ENCODE measurements around the gene ARMC12. TPM values are rescaled to one million over a fixed set of nuclear protein-coding genes. Genes with fewer than 3 reads are reported as not detected.

The ARMC12 gene
- total and polyA plus RNA-seq, 2 donors (not counting 3 experiments of a cell fraction or from before 2014, with no cell fraction given) = 0.91 to 1.9 TPM

DNA sequence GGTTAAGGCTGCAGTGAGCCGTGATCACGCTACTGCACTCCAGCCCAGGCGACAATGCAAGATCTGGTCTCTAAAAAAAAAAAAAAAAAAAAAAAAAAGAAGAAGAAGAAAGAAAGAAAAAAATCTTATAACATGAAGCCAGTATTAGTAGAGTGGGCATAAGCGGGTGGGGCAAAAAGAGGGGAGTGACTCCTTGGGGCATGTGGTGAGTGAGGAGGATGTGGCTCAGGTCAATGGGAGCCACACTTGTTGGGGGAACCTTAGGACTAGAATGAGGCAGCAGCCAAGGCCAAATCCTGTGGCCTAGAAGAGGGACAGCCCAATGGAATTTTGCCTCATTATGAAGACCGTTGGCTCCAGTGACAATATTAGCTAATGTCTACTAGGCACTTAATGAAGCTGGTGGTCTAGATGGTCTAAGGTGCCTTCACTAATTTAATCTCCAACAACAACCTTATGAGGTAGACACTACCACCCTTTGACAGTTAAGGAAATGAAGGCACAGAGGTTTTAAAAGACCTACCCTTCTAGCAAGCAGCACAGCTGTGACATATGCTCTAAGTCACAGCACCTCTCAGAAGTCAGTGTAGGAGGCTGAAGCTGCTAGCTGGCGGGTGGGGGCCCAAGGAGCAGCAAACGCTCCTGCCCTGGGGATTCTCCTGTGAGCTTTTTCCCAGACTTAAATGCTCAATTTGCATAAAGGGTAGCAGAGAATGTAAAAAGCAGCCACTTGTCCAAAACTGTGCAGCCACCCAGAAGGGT, 23.6 kb upstream of the ARMC12 start:
- Histone ChIP-seq H3K9me1 (replicated peaks; ENCODE audit: control insufficient read depth, extremely low read depth, insufficient read depth, low read length) (no peaks in the 10 kb centered on the region), H3K27ac (ENCODE audit: insufficient read depth, low read depth, low read length) (no peak overlapping the region), H3K36me3 (ENCODE audit: control insufficient read depth in 2 of 2, extremely low read depth in 1 of 2, insufficient read depth in 2 of 2, low read length in 2 of 2) (no peaks in the 10 kb centered on the region), H3K4me1 (ENCODE audit: control insufficient read depth, extremely low read depth, insufficient read depth, low read length) (peaks cover 4% of the 10 kb centered on the region), H3K9ac (replicated peaks; ENCODE audit: extremely low read depth, insufficient read depth, low read length) (no peak overlapping the region), H3K27me3 (ENCODE audit: control insufficient read depth in 2 of 2, insufficient read depth in 2 of 2, low read length in 2 of 2) (no peaks in the 10 kb centered on the region), H3K9me3 (replicated peaks; ENCODE audit: control insufficient read depth, insufficient read depth, low read length) (no peaks in the 10 kb centered on the region), H2AFZ (ENCODE audit: low read depth, low read length) (no peak overlapping the region), H3K79me2 (ENCODE audit: control insufficient read depth, insufficient read depth, low read length) (no peaks in the 10 kb centered on the region), H3K4me2 (ENCODE audit: insufficient read depth, low read length) (no peak overlapping the region), H4K20me1 (replicated peaks; ENCODE audit: control insufficient read depth, extremely low read depth, insufficient read depth, low read length) (no peaks in the 10 kb centered on the region), H3K4me3 (replicated peaks in 1 of 3; ENCODE audit: insufficient read depth in 1 of 3, low read depth in 1 of 3, low read length in 3 of 3) (no peak overlapping the region)
- POLR2A ChIA-PET = no interaction called here
- intact Hi-C loops (cut with micrococcal nuclease) (no loop called here), dilution Hi-C loops (cut with MboI; ENCODE audit: extremely low pct_ligation_motif_present, low sequenced_read_pairs) (no loop called here)
- BruUV-seq (replicated peaks) = no TSS peak
- no peak for TF ChIP-seq EZH2 (IDR thresholded peaks at IDR 0.05; ENCODE audit: borderline replicate concordance, low read depth, low read length, severe bottlenecking)
- TF ChIP-seq JUN (IDR thresholded peaks at IDR 0.05; ENCODE audit: borderline replicate concordance, insufficient read depth, insufficient read length, low read depth) = no peak
- no peak for TF ChIP-seq POLR2AphosphoS5 (IDR thresholded peaks at IDR 0.05; ENCODE audit: insufficient read depth, low read depth, low read length)
- TF ChIP-seq CTCF (IDR thresholded peaks at IDR 0.05; ENCODE audit: extremely low read depth in 1 of 2, insufficient read depth in 1 of 2, low read depth in 1 of 2, low read length in 2 of 2) = no peak
- TF ChIP-seq FOS (IDR thresholded peaks at IDR 0.05; ENCODE audit: borderline replicate concordance, insufficient read depth, low read length) = no peak
- TF ChIP-seq POLR2A (IDR thresholded peaks at IDR 0.05; ENCODE audit: low read depth, low read length) = no peak
- no peak for TF ChIP-seq MAX (IDR thresholded peaks at IDR 0.05; ENCODE audit: insufficient read depth, insufficient read length)
- no peak for TF ChIP-seq GATA2 (IDR thresholded peaks at IDR 0.05; ENCODE audit: insufficient read depth, insufficient read length, low read depth, low read length)
- TF ChIP-seq MYC (IDR thresholded peaks at IDR 0.05; ENCODE audit: low read depth, low read length) = no peak
- CTCF ChIA-PET = no interaction called here
- DNase-seq (ENCODE audit: low read depth, low spot score) (no peak), FAIRE-seq (no peak)

All from endothelial cell of umbilical vein (primary cell).